GM23338 (cell line): ENCODE measurements around the gene BMPR1B. TPM values are rescaled to one million over a fixed set of nuclear protein-coding genes. Genes with fewer than 3 reads are reported as not detected.

Experiments
- ATAC-seq: fragments of 200-7000 bp; cut with Tn5 transposase; 3 replicates; pipeline ENCODE4 v1.9.1; 2020
- DNase-seq: peaks from one replicate; pipeline ENCODE4 v3.0.0-alpha.2; 2015; ENCODE audit warnings: low spot score
- H2AFZ ChIP-seq: fragments of 200-600 bp; sonication (generic); 2 replicates; pipeline ENCODE4 v1.8.0; 2016; ENCODE audit warnings: antibody characterized with exemption, mild to moderate bottlenecking, moderate library complexity
- H3F3A ChIP-seq: fragments of 200-600 bp; sonication (generic); replicated peaks from 2 replicates; pipeline ENCODE4 v1.8.0; 2017; ENCODE audit warnings: antibody characterized with exemption, mixed run types, low read depth
- H3K27ac ChIP-seq: fragments of 200-600 bp; sonication (generic); 2 replicates; pipeline ENCODE4 v1.6.1; 2016; ENCODE audit warnings: low read depth
- H3K27me3 ChIP-seq: fragments of 200-600 bp; sonication (generic); 2 replicates; pipeline ENCODE4 v1.8.0; 2016; ENCODE audit warnings: mild to moderate bottlenecking, mixed run types, moderate library complexity; ENCODE audit not compliant: insufficient read depth
- H3K36me3 ChIP-seq: fragments of 200-600 bp; sonication (generic); 2 replicates; pipeline ENCODE4 v1.8.0; 2016; ENCODE audit warnings: mild to moderate bottlenecking; ENCODE audit not compliant: insufficient read depth
- H3K4me1 ChIP-seq: fragments of 200-600 bp; sonication (generic); 2 replicates; pipeline ENCODE4 v1.8.0; 2016; ENCODE audit warnings: mild to moderate bottlenecking, moderate library complexity; ENCODE audit not compliant: insufficient read depth
- H3K4me2 ChIP-seq: fragments of 200-600 bp; sonication (generic); 2 replicates; pipeline ENCODE4 v1.7.1; 2017; ENCODE audit warnings: mixed run types
- H3K4me3 ChIP-seq: fragments of 200-600 bp; sonication (generic); 2 replicates; pipeline ENCODE4 v1.6.1; 2016; ENCODE audit warnings: mixed run types
- H3K79me2 ChIP-seq: fragments of 200-600 bp; sonication (generic); replicated peaks from 2 replicates; pipeline ENCODE4 v1.8.0; 2017; ENCODE audit warnings: mild to moderate bottlenecking; ENCODE audit not compliant: insufficient read depth
- H3K9me2 ChIP-seq: fragments of 200-600 bp; sonication (generic); 2 replicates; pipeline ENCODE4 v1.8.0; 2017; ENCODE audit not compliant: insufficient read depth
- H4K20me1 ChIP-seq: fragments of 200-600 bp; sonication (generic); replicated peaks from 2 replicates; pipeline ENCODE4 v1.8.0; 2017; ENCODE audit warnings: mild to moderate bottlenecking; ENCODE audit not compliant: insufficient read depth
- H3K27ac Mint-ChIP-seq: 2 replicates; pipeline ENCODE4 v1.8.0; 2020; ENCODE audit warnings: inconsistent platforms, mild to moderate bottlenecking, moderate library complexity, mixed read lengths
- H3K27me3 Mint-ChIP-seq: 3 replicates; pipeline ENCODE4 v1.8.0; 2022; ENCODE audit warnings: low read depth, mild to moderate bottlenecking, moderate library complexity, mixed read lengths, inconsistent platforms; ENCODE audit not compliant: insufficient read depth, poor library complexity
- H3K36me3 Mint-ChIP-seq: 3 replicates; pipeline ENCODE4 v1.8.0; 2021; ENCODE audit warnings: low read depth, mild to moderate bottlenecking, inconsistent platforms, moderate library complexity, mixed read lengths
- H3K4me1 Mint-ChIP-seq: 3 replicates; pipeline ENCODE4 v1.8.0; 2020; ENCODE audit warnings: mild to moderate bottlenecking, inconsistent platforms, mixed read lengths
- H3K4me3 Mint-ChIP-seq: 3 replicates; pipeline ENCODE4 v1.8.0; 2021; ENCODE audit warnings: moderate library complexity, mild to moderate bottlenecking, inconsistent platforms, mixed read lengths
- H3K9me3 Mint-ChIP-seq: 3 replicates; pipeline ENCODE4 v1.8.0; 2020; ENCODE audit warnings: moderate library complexity, mild to moderate bottlenecking, inconsistent platforms, mixed read lengths
- CREB1 ChIP-seq: fragments of 250-450 bp; sonication (Bioruptor Pico); IDR thresholded peaks from 2 replicates; pipeline ENCODE4 v1.5.0; 2020; ENCODE audit warnings: low read depth, mild to moderate bottlenecking, moderate library complexity
- EZH2 ChIP-seq: fragments of 200-600 bp; sonication (generic); IDR thresholded peaks from one replicate; pipeline ENCODE4 v1.8.0; 2017; ENCODE audit warnings: antibody characterized with exemption, mild to moderate bottlenecking, low read depth; ENCODE audit not compliant: unreplicated experiment
- EZH2phosphoT487 ChIP-seq: fragments of 200-600 bp; sonication (generic); IDR thresholded peaks from one replicate; pipeline ENCODE4 v1.8.1; 2018; ENCODE audit warnings: antibody characterized with exemption; ENCODE audit not compliant: unreplicated experiment
- JUNB ChIP-seq: IDR thresholded peaks from one replicate; pipeline ENCODE4 v1.6.1; 2016; ENCODE audit warnings: antibody characterized with exemption; ENCODE audit not compliant: unreplicated experiment
- NANOG ChIP-seq: IDR thresholded peaks from 2 replicates; pipeline ENCODE4 v1.6.1; 2016; ENCODE audit warnings: antibody characterized with exemption, borderline replicate concordance
- POLR2AphosphoS5 ChIP-seq: IDR thresholded peaks from 2 replicates; pipeline ENCODE4 v1.6.1; 2016; ENCODE audit warnings: antibody characterized with exemption, low read depth
- STAT1 ChIP-seq: IDR thresholded peaks from one replicate; pipeline ENCODE4 v1.6.1; 2016; ENCODE audit warnings: antibody characterized with exemption; ENCODE audit not compliant: unreplicated experiment
- ZNF114 ChIP-seq: fragments of 250-450 bp; sonication (Bioruptor Pico); IDR thresholded peaks from 2 replicates; pipeline ENCODE4 v1.5.0; 2020; ENCODE audit warnings: mild to moderate bottlenecking, moderate library complexity
- ZNF331 ChIP-seq: fragments of 250-450 bp; sonication (Bioruptor Pico); IDR thresholded peaks from 2 replicates; pipeline ENCODE4 v1.5.0; 2020; ENCODE audit warnings: low read depth, mild to moderate bottlenecking, moderate library complexity
- polyA plus RNA-seq: library from polyadenylated mRNA; unstranded; fragments of >200 nt; fragmentation: Nextera tagmentation; extraction: Ambion mirVana; gene quantifications from 2 replicates; pipeline ENCODE4 v1.2.1, GENCODE V29; 2016
- total RNA-seq: library from RNA; depleted of rRNA; stranded (reverse); fragments of >200 nt; shearing (Covaris generic); gene quantifications from 2 replicates; pipeline ENCODE4 v1.2.3, GENCODE V29; 2014
- TF ChIP-seq, protein P1 (sequence below): fragments of 250-450 bp; sonication (Bioruptor Pico); IDR thresholded peaks from 2 replicates; pipeline ENCODE4 v1.5.0; 2020; ENCODE audit warnings: mild to moderate bottlenecking, moderate library complexity
- TF ChIP-seq, protein P2 (sequence below), 2 experiments: fragments of 200-600 bp in 1 of 2; sonication (generic) in 1 of 2; conservative IDR thresholded peaks; 2 replicates each; pipeline versions ENCODE4 v1.5.1 to v1.6.1; 2016 to 2017; ENCODE audit warnings: antibody characterized with exemption in 2 of 2, low read depth in 2 of 2, mild to moderate bottlenecking in 2 of 2, moderate library complexity in 1 of 2
- TF ChIP-seq, protein P3 (sequence below): IDR thresholded peaks from one replicate; pipeline ENCODE4 v1.6.1; 2018; ENCODE audit warnings: antibody characterized with exemption; ENCODE audit not compliant: unreplicated experiment

Gene BMPR1B
- total and polyA plus RNA-seq, 2 experiments from 2014 or later, result 0.48 to 1.0 TPM

DNA sequence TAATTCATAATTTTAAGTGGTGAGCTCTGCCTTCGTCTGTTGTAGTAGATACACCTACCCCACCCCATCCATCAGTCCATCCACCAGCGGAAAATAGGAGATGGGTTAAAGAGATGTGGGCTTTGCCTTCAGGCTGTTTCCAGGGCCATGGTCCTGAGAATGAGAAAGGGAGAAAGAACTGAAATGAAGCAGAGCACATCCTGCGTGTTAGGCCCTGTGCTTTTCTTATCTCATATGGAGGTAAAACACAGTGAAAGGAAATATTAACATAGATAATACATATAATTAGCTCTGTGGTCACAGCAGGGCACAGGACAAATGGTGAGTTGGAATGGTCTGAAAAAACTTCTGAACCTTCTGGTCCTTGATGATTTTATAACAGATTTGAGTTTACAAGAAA is 393.5 kb downstream of the BMPR1B start:
- ATAC-seq, result no peak
- H3K4me3 ChIP-seq, result no peak overlapping the region
- Mint-ChIP-seq H3K4me3 (no peak overlapping the region), H3K36me3 (no peaks in the 10 kb centered on the region), H3K9me3 (no peaks in the 10 kb centered on the region), H3K27me3 (peaks cover 2% of the 10 kb centered on the region), H3K4me1 (peaks cover 7% of the 10 kb centered on the region), H3K27ac (no peak overlapping the region)
- H3K79me2 ChIP-seq, result no peaks in the 10 kb centered on the region
- H3K27me3 ChIP-seq, result no peaks in the 10 kb centered on the region
- no peak overlapping the region for H3K4me2 ChIP-seq
- no peak for DNase-seq
- H4K20me1 ChIP-seq, result no peaks in the 10 kb centered on the region
- no peaks in the 10 kb centered on the region; the same call in 1 of the 2 replicates for H3K4me1 ChIP-seq
- no peak overlapping the region for H2AFZ ChIP-seq
- no peak overlapping the region for H3K27ac ChIP-seq
- H3F3A ChIP-seq, result no peaks in the 10 kb centered on the region
- TF ChIP-seq EZH2phosphoT487 (no peak), ZNF114 (CRISPR knock-in tag) (no peak)
- H3K36me3 ChIP-seq, result no peaks in the 10 kb centered on the region
- H3K9me2 ChIP-seq, result no peaks in the 10 kb centered on the region

DNA sequence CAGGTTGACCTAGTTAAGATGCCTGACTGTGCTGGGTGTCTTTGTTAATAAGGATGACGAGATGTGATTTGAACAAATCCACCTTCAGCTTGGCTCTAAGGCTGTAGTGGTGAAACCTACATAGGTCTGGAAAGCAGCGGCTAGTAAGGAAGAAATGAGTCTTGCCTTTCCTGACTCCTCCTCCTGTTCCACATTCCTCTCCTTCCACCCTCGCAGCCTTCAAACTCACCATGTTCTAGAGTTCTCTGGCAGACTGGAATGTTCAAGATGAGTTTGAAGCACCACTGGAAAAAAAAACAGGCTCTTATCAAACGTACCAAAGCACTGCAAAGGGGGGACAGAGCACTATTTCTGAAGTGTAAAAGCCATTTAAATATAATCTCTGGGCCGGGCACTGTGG is 395.4 kb downstream of the BMPR1B start:
- Histone ChIP-seq H2AFZ (no peak overlapping the region), H3K27ac (no peak overlapping the region), H3K4me2 (no peak overlapping the region), H3K27me3 (no peaks in the 10 kb centered on the region), H3K4me3 (no peak overlapping the region), H3K9me2 (no peaks in the 10 kb centered on the region), H3K36me3 (no peaks in the 10 kb centered on the region), H3F3A (no peaks in the 10 kb centered on the region), H3K4me1 (no peaks in the 10 kb centered on the region), H4K20me1 (no peaks in the 10 kb centered on the region), H3K79me2 (no peaks in the 10 kb centered on the region)
- Mint-ChIP-seq H3K27ac (no peak overlapping the region), H3K4me3 (no peak overlapping the region), H3K9me3 (no peaks in the 10 kb centered on the region), H3K36me3 (no peaks in the 10 kb centered on the region), H3K27me3 (peaks cover 2% of the 10 kb centered on the region), H3K4me1 (peaks cover 2% of the 10 kb centered on the region; the same call in 1 of the 3 replicates)
- DNase-seq, result no peak
- no peak for ATAC-seq
- TF ChIP-seq EZH2phosphoT487 (no peak), STAT1 (no peak), NANOG (no peak), CREB1 (no peak), ZNF331 (CRISPR knock-in tag) (no peak), EZH2 (no peak), ZNF114 (CRISPR knock-in tag) (no peak), POLR2AphosphoS5 (no peak), JUNB (no peak)
- TF ChIP-seq, protein P1, sequence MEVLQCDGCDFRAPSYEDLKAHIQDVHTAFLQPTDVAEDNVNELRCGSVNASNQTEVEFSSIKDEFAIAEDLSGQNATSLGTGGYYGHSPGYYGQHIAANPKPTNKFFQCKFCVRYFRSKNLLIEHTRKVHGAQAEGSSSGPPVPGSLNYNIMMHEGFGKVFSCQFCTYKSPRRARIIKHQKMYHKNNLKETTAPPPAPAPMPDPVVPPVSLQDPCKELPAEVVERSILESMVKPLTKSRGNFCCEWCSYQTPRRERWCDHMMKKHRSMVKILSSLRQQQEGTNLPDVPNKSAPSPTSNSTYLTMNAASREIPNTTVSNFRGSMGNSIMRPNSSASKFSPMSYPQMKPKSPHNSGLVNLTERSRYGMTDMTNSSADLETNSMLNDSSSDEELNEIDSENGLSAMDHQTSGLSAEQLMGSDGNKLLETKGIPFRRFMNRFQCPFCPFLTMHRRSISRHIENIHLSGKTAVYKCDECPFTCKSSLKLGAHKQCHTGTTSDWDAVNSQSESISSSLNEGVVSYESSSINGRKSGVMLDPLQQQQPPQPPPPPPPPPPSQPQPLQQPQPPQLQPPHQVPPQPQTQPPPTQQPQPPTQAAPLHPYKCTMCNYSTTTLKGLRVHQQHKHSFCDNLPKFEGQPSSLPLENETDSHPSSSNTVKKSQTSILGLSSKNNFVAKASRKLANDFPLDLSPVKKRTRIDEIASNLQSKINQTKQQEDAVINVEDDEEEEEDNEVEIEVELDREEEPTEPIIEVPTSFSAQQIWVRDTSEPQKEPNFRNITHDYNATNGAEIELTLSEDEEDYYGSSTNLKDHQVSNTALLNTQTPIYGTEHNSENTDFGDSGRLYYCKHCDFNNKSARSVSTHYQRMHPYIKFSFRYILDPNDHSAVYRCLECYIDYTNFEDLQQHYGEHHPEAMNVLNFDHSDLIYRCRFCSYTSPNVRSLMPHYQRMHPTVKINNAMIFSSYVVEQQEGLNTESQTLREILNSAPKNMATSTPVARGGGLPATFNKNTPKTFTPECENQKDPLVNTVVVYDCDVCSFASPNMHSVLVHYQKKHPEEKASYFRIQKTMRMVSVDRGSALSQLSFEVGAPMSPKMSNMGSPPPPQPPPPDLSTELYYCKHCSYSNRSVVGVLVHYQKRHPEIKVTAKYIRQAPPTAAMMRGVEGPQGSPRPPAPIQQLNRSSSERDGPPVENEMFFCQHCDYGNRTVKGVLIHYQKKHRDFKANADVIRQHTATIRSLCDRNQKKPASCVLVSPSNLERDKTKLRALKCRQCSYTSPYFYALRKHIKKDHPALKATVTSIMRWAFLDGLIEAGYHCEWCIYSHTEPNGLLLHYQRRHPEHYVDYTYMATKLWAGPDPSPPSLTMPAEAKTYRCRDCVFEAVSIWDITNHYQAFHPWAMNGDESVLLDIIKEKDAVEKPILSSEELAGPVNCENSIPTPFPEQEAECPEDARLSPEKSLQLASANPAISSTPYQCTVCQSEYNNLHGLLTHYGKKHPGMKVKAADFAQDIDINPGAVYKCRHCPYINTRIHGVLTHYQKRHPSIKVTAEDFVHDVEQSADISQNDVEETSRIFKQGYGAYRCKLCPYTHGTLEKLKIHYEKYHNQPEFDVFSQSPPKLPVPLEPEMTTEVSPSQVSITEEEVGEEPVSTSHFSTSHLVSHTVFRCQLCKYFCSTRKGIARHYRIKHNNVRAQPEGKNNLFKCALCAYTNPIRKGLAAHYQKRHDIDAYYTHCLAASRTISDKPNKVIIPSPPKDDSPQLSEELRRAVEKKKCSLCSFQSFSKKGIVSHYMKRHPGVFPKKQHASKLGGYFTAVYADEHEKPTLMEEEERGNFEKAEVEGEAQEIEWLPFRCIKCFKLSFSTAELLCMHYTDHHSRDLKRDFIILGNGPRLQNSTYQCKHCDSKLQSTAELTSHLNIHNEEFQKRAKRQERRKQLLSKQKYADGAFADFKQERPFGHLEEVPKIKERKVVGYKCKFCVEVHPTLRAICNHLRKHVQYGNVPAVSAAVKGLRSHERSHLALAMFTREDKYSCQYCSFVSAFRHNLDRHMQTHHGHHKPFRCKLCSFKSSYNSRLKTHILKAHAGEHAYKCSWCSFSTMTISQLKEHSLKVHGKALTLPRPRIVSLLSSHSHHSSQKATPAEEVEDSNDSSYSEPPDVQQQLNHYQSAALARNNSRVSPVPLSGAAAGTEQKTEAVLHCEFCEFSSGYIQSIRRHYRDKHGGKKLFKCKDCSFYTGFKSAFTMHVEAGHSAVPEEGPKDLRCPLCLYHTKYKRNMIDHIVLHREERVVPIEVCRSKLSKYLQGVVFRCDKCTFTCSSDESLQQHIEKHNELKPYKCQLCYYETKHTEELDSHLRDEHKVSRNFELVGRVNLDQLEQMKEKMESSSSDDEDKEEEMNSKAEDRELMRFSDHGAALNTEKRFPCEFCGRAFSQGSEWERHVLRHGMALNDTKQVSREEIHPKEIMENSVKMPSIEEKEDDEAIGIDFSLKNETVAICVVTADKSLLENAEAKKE, result no peak
- TF ChIP-seq, protein P2, sequence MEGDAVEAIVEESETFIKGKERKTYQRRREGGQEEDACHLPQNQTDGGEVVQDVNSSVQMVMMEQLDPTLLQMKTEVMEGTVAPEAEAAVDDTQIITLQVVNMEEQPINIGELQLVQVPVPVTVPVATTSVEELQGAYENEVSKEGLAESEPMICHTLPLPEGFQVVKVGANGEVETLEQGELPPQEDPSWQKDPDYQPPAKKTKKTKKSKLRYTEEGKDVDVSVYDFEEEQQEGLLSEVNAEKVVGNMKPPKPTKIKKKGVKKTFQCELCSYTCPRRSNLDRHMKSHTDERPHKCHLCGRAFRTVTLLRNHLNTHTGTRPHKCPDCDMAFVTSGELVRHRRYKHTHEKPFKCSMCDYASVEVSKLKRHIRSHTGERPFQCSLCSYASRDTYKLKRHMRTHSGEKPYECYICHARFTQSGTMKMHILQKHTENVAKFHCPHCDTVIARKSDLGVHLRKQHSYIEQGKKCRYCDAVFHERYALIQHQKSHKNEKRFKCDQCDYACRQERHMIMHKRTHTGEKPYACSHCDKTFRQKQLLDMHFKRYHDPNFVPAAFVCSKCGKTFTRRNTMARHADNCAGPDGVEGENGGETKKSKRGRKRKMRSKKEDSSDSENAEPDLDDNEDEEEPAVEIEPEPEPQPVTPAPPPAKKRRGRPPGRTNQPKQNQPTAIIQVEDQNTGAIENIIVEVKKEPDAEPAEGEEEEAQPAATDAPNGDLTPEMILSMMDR (conservative IDR thresholded peaks at IDR 0.05; ENCODE audit: low read depth in 2 of 2), result no peak
- TF ChIP-seq, protein P3, sequence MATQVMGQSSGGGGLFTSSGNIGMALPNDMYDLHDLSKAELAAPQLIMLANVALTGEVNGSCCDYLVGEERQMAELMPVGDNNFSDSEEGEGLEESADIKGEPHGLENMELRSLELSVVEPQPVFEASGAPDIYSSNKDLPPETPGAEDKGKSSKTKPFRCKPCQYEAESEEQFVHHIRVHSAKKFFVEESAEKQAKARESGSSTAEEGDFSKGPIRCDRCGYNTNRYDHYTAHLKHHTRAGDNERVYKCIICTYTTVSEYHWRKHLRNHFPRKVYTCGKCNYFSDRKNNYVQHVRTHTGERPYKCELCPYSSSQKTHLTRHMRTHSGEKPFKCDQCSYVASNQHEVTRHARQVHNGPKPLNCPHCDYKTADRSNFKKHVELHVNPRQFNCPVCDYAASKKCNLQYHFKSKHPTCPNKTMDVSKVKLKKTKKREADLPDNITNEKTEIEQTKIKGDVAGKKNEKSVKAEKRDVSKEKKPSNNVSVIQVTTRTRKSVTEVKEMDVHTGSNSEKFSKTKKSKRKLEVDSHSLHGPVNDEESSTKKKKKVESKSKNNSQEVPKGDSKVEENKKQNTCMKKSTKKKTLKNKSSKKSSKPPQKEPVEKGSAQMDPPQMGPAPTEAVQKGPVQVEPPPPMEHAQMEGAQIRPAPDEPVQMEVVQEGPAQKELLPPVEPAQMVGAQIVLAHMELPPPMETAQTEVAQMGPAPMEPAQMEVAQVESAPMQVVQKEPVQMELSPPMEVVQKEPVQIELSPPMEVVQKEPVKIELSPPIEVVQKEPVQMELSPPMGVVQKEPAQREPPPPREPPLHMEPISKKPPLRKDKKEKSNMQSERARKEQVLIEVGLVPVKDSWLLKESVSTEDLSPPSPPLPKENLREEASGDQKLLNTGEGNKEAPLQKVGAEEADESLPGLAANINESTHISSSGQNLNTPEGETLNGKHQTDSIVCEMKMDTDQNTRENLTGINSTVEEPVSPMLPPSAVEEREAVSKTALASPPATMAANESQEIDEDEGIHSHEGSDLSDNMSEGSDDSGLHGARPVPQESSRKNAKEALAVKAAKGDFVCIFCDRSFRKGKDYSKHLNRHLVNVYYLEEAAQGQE, result no peak
